Lower leg skin (tissue), 4 donors: Measurements from ENCODE around the gene RNF111. TPM values are rescaled to one million over a fixed set of nuclear protein-coding genes. Genes with fewer than 3 reads are reported as not detected.

ENCODE experiments used
- DNase-seq, 2 donors: peaks; one replicate each; pipeline ENCODE4 v3.0.0-alpha.2; 2019; ENCODE audit warnings: low spot score in 2 of 2
- H3K4me3 ChIP-seq: fragments of 200-600 bp; sonication (generic); 2 replicates; pipeline ENCODE4 v1.5.1; 2017; ENCODE audit warnings: mild to moderate bottlenecking, low read depth; ENCODE audit not compliant: poor library complexity, severe bottlenecking
- POLR2A ChIP-seq, 2 donors: fragments of 450-650 bp; IDR thresholded peaks; one replicate each; pipeline ENCODE4 v1.6.1; 2016 to 2017; ENCODE audit warnings: antibody characterized with exemption in 2 of 2, mild to moderate bottlenecking in 1 of 2, moderate library complexity in 1 of 2
- WGBS, 2 donors: methylation state at CpG; one replicate each; pipeline ENCODE4 v1.1.5; 2018; 5-methylcytosine and 5-hydroxymethylcytosine counted together
- intact Hi-C: fragments of 100-400 bp; cut with DNase I; formaldehyde crosslinking; loops from one replicate; pipeline ENCODE4 v1.15.0; 2023; ENCODE audit warnings: low total_unique reads
- total RNA-seq, 4 donors: library from RNA; depleted of rRNA; stranded (reverse); fragments of >200 nt; gene quantifications; one replicate each; pipeline ENCODE4 v1.1.0, GENCODE V29; 2016
- TF ChIP-seq, protein P1 (sequence below), 3 donors: fragments of 450-650 bp; IDR thresholded peaks; one replicate each; pipeline ENCODE4 v1.5.1; 2016; ENCODE audit warnings: antibody characterized with exemption in 3 of 3, mild to moderate bottlenecking in 3 of 3, moderate library complexity in 2 of 3

The RNF111 gene
- total RNA-seq, 4 donors from 2014 or later = 14.9 to 27.9 (median 22.6) TPM

- DNase-seq = no peak
- peak overlapping the region; percentile 63 for H3K4me3 ChIP-seq
- TF ChIP-seq, protein P1, sequence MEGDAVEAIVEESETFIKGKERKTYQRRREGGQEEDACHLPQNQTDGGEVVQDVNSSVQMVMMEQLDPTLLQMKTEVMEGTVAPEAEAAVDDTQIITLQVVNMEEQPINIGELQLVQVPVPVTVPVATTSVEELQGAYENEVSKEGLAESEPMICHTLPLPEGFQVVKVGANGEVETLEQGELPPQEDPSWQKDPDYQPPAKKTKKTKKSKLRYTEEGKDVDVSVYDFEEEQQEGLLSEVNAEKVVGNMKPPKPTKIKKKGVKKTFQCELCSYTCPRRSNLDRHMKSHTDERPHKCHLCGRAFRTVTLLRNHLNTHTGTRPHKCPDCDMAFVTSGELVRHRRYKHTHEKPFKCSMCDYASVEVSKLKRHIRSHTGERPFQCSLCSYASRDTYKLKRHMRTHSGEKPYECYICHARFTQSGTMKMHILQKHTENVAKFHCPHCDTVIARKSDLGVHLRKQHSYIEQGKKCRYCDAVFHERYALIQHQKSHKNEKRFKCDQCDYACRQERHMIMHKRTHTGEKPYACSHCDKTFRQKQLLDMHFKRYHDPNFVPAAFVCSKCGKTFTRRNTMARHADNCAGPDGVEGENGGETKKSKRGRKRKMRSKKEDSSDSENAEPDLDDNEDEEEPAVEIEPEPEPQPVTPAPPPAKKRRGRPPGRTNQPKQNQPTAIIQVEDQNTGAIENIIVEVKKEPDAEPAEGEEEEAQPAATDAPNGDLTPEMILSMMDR (IDR thresholded peaks at IDR 0.05) = no peak
- no peak for TF ChIP-seq POLR2A (IDR thresholded peaks at IDR 0.05)
- intact Hi-C loops = loop anchor here (10.0 kb wide), 1 partner anchor 309 kb away; no protein-coding TSS in a partner anchor
- 22 to 23% methylated on average over 2 of the region's 2 CpGs for WGBS, 2 donors
Observed at GRCh38 chr15:59105854-59106253, 118.4 kb downstream of the RNF111 start.

DNA sequence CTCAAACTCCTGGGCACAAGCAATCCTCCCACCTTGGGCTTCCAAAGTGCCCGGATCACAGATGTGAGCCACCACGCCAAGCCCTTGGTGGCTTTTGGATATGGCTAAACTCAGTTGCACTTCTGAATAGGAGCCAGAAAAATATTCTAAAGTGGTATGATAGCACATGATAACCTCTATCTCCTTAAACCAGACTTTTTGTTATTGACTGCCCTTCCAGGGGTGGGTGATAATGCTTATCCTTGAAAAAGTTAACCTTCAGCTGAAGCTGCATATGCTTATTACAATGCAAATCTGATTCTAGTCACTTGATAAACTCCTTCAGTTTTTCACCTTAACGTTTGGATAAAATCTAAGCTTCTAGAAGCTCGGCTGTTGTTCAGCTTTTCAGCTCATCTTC is 123.8 kb downstream of the RNF111 start:
- intact Hi-C loops = no loop called here
- 90 to 92% methylated on average over 4 of the region's 4 CpGs for WGBS, 2 donors

DNA sequence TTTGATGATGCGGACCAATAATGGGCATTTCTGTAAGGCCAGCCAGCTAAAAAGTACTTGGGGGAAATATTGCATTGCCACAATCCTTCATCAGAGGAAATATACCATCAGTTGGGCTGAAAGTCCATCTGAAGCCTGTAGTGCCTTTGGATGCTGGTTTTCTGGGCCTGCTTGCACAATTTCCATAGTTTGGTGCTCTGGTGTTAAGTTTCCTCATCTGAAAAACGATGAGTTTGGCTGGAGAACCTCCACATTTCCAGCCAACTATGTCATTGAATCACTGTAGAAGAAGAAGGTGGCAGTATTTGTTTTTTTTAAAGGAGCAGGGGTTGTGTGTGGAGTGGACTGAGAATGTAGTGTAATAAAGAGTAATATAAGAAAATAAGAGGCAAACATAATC is 127.6 kb downstream of the RNF111 start:
- TF ChIP-seq POLR2A (IDR thresholded peaks at IDR 0.05) = no peak
- TF ChIP-seq, protein P1 (IDR thresholded peaks at IDR 0.05) = no peak
- H3K4me3 ChIP-seq = no peak overlapping the region
- intact Hi-C loops = no loop called here

More for the DNA sequence above, 123.8 kb downstream of the RNF111 start:
- TF ChIP-seq, protein P1 (IDR thresholded peaks at IDR 0.05) = no peak
- no peak for TF ChIP-seq POLR2A (IDR thresholded peaks at IDR 0.05)
- no peak for DNase-seq
- H3K4me3 ChIP-seq = no peak overlapping the region

DNA sequence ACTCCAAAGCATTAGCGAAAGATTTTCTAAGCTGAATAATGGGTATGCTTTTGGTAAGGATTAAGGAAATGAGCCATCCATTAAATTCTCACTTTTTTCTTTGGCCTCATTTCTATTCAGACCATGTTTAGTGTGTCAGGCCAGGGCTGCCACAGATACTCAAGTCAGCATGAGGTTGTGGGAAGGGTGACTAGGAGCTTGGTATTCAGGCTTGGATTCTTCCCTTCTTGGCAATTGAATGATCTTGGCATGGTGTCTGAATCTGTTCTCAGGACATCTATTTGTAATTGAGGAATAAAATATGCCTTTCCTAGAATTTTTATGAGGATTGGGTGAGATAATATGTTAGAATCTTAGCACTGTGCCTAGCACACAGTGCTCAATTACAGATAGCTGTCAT is 128.7 kb downstream of the RNF111 start:
- no peak for DNase-seq
- 97 to 100% methylated on average over 1 of the region's 1 CpG for WGBS, 2 donors
- TF ChIP-seq POLR2A (IDR thresholded peaks at IDR 0.05) = no peak
- TF ChIP-seq, protein P1 (IDR thresholded peaks at IDR 0.05) = no peak
- no peak overlapping the region for H3K4me3 ChIP-seq
- intact Hi-C loops = no loop called here

More for the DNA sequence above, 127.6 kb downstream of the RNF111 start:
- no peak for DNase-seq
- 73 to 78% methylated on average over 2 of the region's 2 CpGs for WGBS, 2 donors

DNA sequence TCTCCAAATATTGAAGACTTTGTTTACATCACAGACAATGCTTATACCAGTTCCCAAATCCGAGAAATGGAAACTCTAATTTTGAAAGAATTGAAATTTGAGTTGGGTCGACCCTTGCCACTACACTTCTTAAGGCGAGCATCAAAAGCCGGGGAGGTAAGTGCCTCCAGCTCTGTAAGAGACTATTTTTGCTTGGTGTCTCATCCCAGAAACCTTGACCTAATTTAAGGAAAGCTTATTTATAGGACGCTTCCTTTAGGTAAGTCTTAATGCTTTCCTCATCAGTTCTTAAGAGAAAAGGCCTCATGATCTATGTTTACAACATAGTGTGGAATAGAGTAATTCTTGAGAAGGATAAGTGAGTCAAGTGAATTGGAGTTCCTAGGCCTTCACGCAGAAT is 129.3 kb downstream of the RNF111 start:
- no peak for DNase-seq
- TF ChIP-seq, protein P1 (IDR thresholded peaks at IDR 0.05) = no peak
- no peak for TF ChIP-seq POLR2A (IDR thresholded peaks at IDR 0.05)
- H3K4me3 ChIP-seq = no peak overlapping the region
- 99% methylated on average over 6 of the region's 6 CpGs for WGBS, 2 donors
- intact Hi-C loops = no loop called here

DNA sequence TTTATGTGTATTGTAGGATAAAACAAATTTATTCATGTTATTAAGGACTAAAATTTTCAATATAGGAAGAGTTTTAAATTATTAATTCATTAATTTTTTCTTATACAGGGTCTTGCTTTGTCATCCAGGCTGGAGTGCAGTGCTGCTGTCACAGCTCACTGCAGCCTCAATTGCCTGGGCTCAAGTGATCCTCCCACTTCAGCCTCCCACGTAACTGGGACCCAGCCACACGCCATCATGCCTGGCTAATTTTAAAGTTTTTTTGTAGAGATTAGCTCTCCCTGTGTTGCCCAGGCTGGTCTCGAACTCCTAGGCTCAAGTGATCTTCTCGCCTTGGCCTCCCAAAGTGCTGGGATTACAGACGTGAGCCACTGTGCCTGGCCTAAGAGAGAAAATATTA is 132.2 kb downstream of the RNF111 start:
- no peak for TF ChIP-seq POLR2A (IDR thresholded peaks at IDR 0.05)
- TF ChIP-seq, protein P1 (IDR thresholded peaks at IDR 0.05) = no peak
- H3K4me3 ChIP-seq = no peak overlapping the region
- intact Hi-C loops = no loop called here
- 92 to 97% methylated on average over 5 of the region's 5 CpGs for WGBS, 2 donors
- DNase-seq = no peak
